GM12878 (cell line): Measurements from ENCODE around the gene MPC2. TPM values are rescaled to one million over a fixed set of nuclear protein-coding genes. Genes with fewer than 3 reads are reported as not detected.

ENCODE experiments used
- ATAC-seq: fragments of 200-7000 bp; cut with Tn5 transposase; 3 replicates; pipeline ENCODE4 v1.9.1; 2020; ENCODE audit warnings: mild to moderate bottlenecking, moderate library complexity
- BruUV-seq: library from RNA; stranded (reverse); fragments of 400-500 nt; replicated peaks from 2 replicates; lab custom pipeline; 2021; lab: Mats Ljungman, UMichigan
- CTCF ChIA-PET: fragments of 300-600 bp; sonication (Branson Sonifier 250); formaldehyde crosslinking; extraction: SDS; loops from one replicate; lab custom pipeline; 2021; ENCODE audit warnings: inconsistent platforms; lab: Yijun Ruan, JAX
- POLR2A ChIA-PET: fragments of 350-600 bp; formaldehyde crosslinking; extraction: SDS; loops from one replicate; lab custom pipeline; 2021; ENCODE audit warnings: inconsistent platforms; lab: Charles Lee
- RAD21 ChIA-PET: fragments of 300-600 bp; sonication (Branson Sonifier 250); formaldehyde crosslinking; loops from one replicate; lab custom pipeline; 2023; ENCODE audit warnings: antibody characterized with exemption; ENCODE audit not compliant: unreplicated experiment; lab: Charles Lee
- SMC1A ChIA-PET: fragments of 300-600 bp; sonication (Branson Sonifier 250); formaldehyde crosslinking; loops from one replicate; lab custom pipeline; 2023; ENCODE audit not compliant: unreplicated experiment, uncharacterized antibody; lab: Charles Lee
- DNase-seq: peaks from one replicate; pipeline ENCODE4 v3.0.0-alpha.2; 2011; ENCODE audit warnings: low read depth, low spot score
- FAIRE-seq: peaks from 3 replicates; lab custom pipeline; 2011; peaks lifted over from hg19 to GRCh38; lab: Jason Lieb, UNC
- H2AFZ ChIP-seq: 2 replicates; pipeline ENCODE4 v1.6.0; 2011; ENCODE audit warnings: low read depth, low read length, control low read depth; ENCODE audit not compliant: control insufficient read depth
- H3K27ac ChIP-seq: 2 replicates; pipeline ENCODE4 v1.5.1; 2011; ENCODE audit warnings: control low read depth; ENCODE audit not compliant: control insufficient read depth, insufficient read depth
- H3K27me3 ChIP-seq, 2 experiments: replicated peaks in 1 of 2; 2 replicates each; pipeline versions ENCODE4 v1.6.0 to v1.6.1; 2011; ENCODE audit warnings: low read length in 1 of 2; ENCODE audit not compliant: control insufficient read depth in 2 of 2, insufficient read depth in 2 of 2
- H3K36me3 ChIP-seq, 2 experiments: 2 replicates each; pipeline ENCODE4 v1.5.1; 2011; ENCODE audit warnings: low read length in 1 of 2; ENCODE audit not compliant: control insufficient read depth in 2 of 2, insufficient read depth in 2 of 2
- H3K4me1 ChIP-seq: 2 replicates; pipeline ENCODE4 v1.6.1; 2011; ENCODE audit warnings: mild to moderate bottlenecking, low read length, moderate library complexity, mixed read lengths; ENCODE audit not compliant: control insufficient read depth, insufficient read depth
- H3K4me2 ChIP-seq: 2 replicates; pipeline ENCODE4 v1.6.0; 2011; ENCODE audit warnings: control low read depth; ENCODE audit not compliant: control insufficient read depth, insufficient read depth
- H3K4me3 ChIP-seq: fragments of 200-600 bp; sonication (generic); 2 replicates; pipeline ENCODE4 v1.5.1; 2016
- H3K79me2 ChIP-seq: 2 replicates; pipeline ENCODE4 v1.6.0; 2011; ENCODE audit warnings: low read length; ENCODE audit not compliant: control insufficient read depth, insufficient read depth
- H3K9ac ChIP-seq: 2 replicates; pipeline ENCODE4 v1.8.0; 2011; ENCODE audit warnings: low read length, control low read depth, mixed read lengths; ENCODE audit not compliant: control insufficient read depth, insufficient read depth
- H3K9me3 ChIP-seq: replicated peaks from 3 replicates; pipeline ENCODE4 v1.5.1; 2011; ENCODE audit warnings: mild to moderate bottlenecking, low read length; ENCODE audit not compliant: control insufficient read depth, insufficient read depth
- H4K20me1 ChIP-seq: 2 replicates; pipeline ENCODE4 v1.6.0; 2011; ENCODE audit not compliant: control insufficient read depth, insufficient read depth
- ATF3 ChIP-seq: IDR thresholded peaks from 2 replicates; pipeline ENCODE4 v1.6.1; 2011; ENCODE audit warnings: low read depth, mild to moderate bottlenecking, low read length, moderate library complexity, borderline replicate concordance; ENCODE audit errors: extremely low read depth
- CHD1 ChIP-seq: IDR thresholded peaks from 2 replicates; pipeline ENCODE4 v1.6.1; 2012; ENCODE audit warnings: low read depth, low read length, improper control_type of control experiment
- CHD2 ChIP-seq: IDR thresholded peaks from 2 replicates; pipeline ENCODE4 v1.6.1; 2011; ENCODE audit warnings: low read depth, low read length, improper control_type of control experiment, borderline replicate concordance
- EED ChIP-seq: sonication (generic); IDR thresholded peaks from 2 replicates; pipeline ENCODE4 v1.6.1; 2016; ENCODE audit warnings: antibody characterized with exemption, low read depth
- JUNB ChIP-seq: IDR thresholded peaks from 2 replicates; pipeline ENCODE4 v1.6.1; 2016; ENCODE audit warnings: antibody characterized with exemption, mild to moderate bottlenecking
- NFXL1 ChIP-seq: fragments of 450-650 bp; IDR thresholded peaks from 2 replicates; pipeline ENCODE4 v1.6.1; 2017; ENCODE audit warnings: antibody characterized with exemption, mild to moderate bottlenecking, borderline replicate concordance
- NRF1 ChIP-seq: conservative IDR thresholded peaks from 2 replicates; pipeline ENCODE4 v1.6.1; 2011; ENCODE audit warnings: mild to moderate bottlenecking, low read depth, low read length, improper control_type of control experiment
- PKNOX1 ChIP-seq: fragments of 450-650 bp; IDR thresholded peaks from 2 replicates; pipeline ENCODE4 v1.6.1; 2016; ENCODE audit warnings: mild to moderate bottlenecking
- RAD51 ChIP-seq: fragments of 450-650 bp; IDR thresholded peaks from 2 replicates; pipeline ENCODE4 v1.6.1; 2016; ENCODE audit warnings: moderate library complexity, mild to moderate bottlenecking, inconsistent platforms
- SMAD5 ChIP-seq: IDR thresholded peaks from 2 replicates; pipeline ENCODE4 v1.6.1; 2016; ENCODE audit warnings: antibody characterized with exemption, low read depth
- SREBF2 ChIP-seq: IDR thresholded peaks from 2 replicates; pipeline ENCODE4 v1.6.1; 2012; ENCODE audit warnings: mild to moderate bottlenecking, low read length
- SUZ12 ChIP-seq: fragments of 200-600 bp; sonication (generic); IDR thresholded peaks from one replicate; pipeline ENCODE4 v1.6.1; 2018; ENCODE audit warnings: antibody characterized with exemption, mild to moderate bottlenecking; ENCODE audit not compliant: unreplicated experiment
- TCF3 ChIP-seq: IDR thresholded peaks from 2 replicates; pipeline ENCODE4 v1.6.1; 2012; ENCODE audit warnings: low read depth, mild to moderate bottlenecking, low read length, borderline replicate concordance; ENCODE audit not compliant: insufficient read depth
- ZBTB40 ChIP-seq: fragments of 450-650 bp; IDR thresholded peaks from 2 replicates; pipeline ENCODE4 v1.6.1; 2016; ENCODE audit warnings: mild to moderate bottlenecking, moderate library complexity, borderline replicate concordance
- ZNF217 ChIP-seq: fragments of 450-650 bp; IDR thresholded peaks from 2 replicates; pipeline ENCODE4 v1.6.1; 2017; ENCODE audit warnings: antibody characterized with exemption, mild to moderate bottlenecking
- WGBS: methylation state at CpG from one replicate; pipeline ENCODE4 v1.1.6; 2016; ENCODE audit warnings: low lambda C conversion rate; ENCODE audit not compliant: insufficient replicate concordance, insufficient coverage; ENCODE audit errors: missing lambda C conversion rate; 5-methylcytosine and 5-hydroxymethylcytosine counted together
- in situ Hi-C: fragments of 300-500 bp; cut with MboI; formaldehyde crosslinking; loops from 9 replicates; pipeline ENCODE4 v1.14.3; 2018; ENCODE audit warnings: mixed read lengths
- intact Hi-C: fragments of 100-400 bp; cut with micrococcal nuclease; formaldehyde crosslinking; loops from one replicate; pipeline ENCODE4 v1.14.2; 2022; ENCODE audit not compliant: unreplicated experiment
- polyA plus RNA-seq, 11 experiments: library from polyadenylated mRNA; depleted of rRNA in 4 of 11; unstranded in 6 of 11; stranded (reverse) in 5 of 11; fragments of >200 nt; fragmentation: Nextera tagmentation in 4 of 11; fragmentation: Illumina TruSeq in 1 of 11; extraction: Ambion mirVana in 4 of 11; extraction: Trizol in 1 of 11; gene quantifications; 1 replicate in 1 of 11; 2 replicates in 10 of 11; pipeline versions ENCODE4 v1.2.1 to v1.2.3, GENCODE V29; 2011 to 2016; ENCODE audit warnings: inconsistent platforms in 2 of 11, missing spikeins in 2 of 11, low read depth in 1 of 11
- total RNA-seq, 4 experiments: library from RNA; depleted of rRNA in 3 of 4; stranded (reverse); fragments of >200 nt in 3 of 4; fragmentation: Illumina TruSeq in 1 of 4; extraction: Trizol in 1 of 4; gene quantifications; 2 replicates each; pipeline versions ENCODE4 v1.2.1 to v1.2.3, GENCODE V29; 2013 to 2021

MPC2 gene
- total and polyA plus RNA-seq, 10 of the 15 experiments (the other 5 are each of a cell fraction or from before 2014, with no cell fraction given) = 22.5 to 164 (median 63.3) TPM

- no peak for TF ChIP-seq RAD51
- no peak for TF ChIP-seq PKNOX1
- no peak for TF ChIP-seq SMAD5
Measured at GRCh38 chr1:167950569-167950968, 13.7 kb upstream of the MPC2 start (continued).

- Histone ChIP-seq H4K20me1 (no peaks in the 10 kb centered on the region), H2AFZ (no peak overlapping the region), H3K27me3 (no peaks in the 10 kb centered on the region), H3K9me3 (no peaks in the 10 kb centered on the region), H3K27ac (no peak overlapping the region), H3K9ac (no peak overlapping the region), H3K4me1 (no peaks in the 10 kb centered on the region), H3K4me2 (no peak overlapping the region), H3K79me2 (peaks cover 35% of the 10 kb centered on the region), H3K36me3 (peaks cover 0 to 6% of the 10 kb centered on the region in 2 experiments; a peak in 3 of 4 replicates), H3K4me3 (no peak overlapping the region)
- ChIA-PET POLR2A (no interaction called here), SMC1A (interaction anchor here (1.1 to 1.4 kb wide), 2 partner anchors 28 to 107 kb away, joined by 3 read pairs; no protein-coding TSS in a partner anchor), RAD21 (interaction anchor here (2.4 kb wide), 1 partner anchor 14 kb away, joined by 7 read pairs; no protein-coding TSS in a partner anchor), CTCF (interaction anchor here (0.6 to 0.7 kb wide), 2 partner anchors 21 to 27 kb away, joined by 3 read pairs; no protein-coding TSS in a partner anchor)
- BruUV-seq = no TSS peak
- ATAC-seq = no peak
- intact Hi-C loops = no loop called here
- TF ChIP-seq CHD2 (no peak), ATF3 (no peak), NRF1 (no peak), TCF3 (no peak), EED (no peak), JUNB (no peak), NFXL1 (no peak), SREBF2 (no peak), SUZ12 (no peak), CHD1 (no peak), ZNF217 (no peak), PKNOX1 (no peak), ZBTB40 (no peak)
- no peak for DNase-seq
- in situ Hi-C loops = no loop called here
- no peak for FAIRE-seq
- WGBS = 97% methylated on average over 3 of the region's 3 CpGs
Measured at GRCh38 chr1:167949785-167950184, 12.9 kb upstream of the MPC2 start.
